Suprapubic skin (tissue), 4 donors: ENCODE measurements around the gene SPATA9. TPM values are rescaled to one million over a fixed set of nuclear protein-coding genes. Genes with fewer than 3 reads are reported as not detected.
A peak's percentile ranks its signal among the peaks of the same experiment; 100 is the strongest.

Experiments
- DNase-seq, 2 donors: peaks; one replicate each; pipeline ENCODE4 v3.0.0-alpha.2; 2019; ENCODE audit warnings: low spot score in 2 of 2
- H3K27ac ChIP-seq: fragments of 200-600 bp; sonication (generic); one replicate; pipeline ENCODE4 v1.5.1; 2019
- H3K27me3 ChIP-seq: fragments of 200-600 bp; sonication (generic); one replicate; pipeline ENCODE4 v1.5.1; 2019
- H3K36me3 ChIP-seq: fragments of 200-600 bp; sonication (generic); one replicate; pipeline ENCODE4 v1.5.1; 2019
- H3K4me1 ChIP-seq: fragments of 200-600 bp; sonication (generic); one replicate; pipeline ENCODE4 v1.5.1; 2019
- H3K4me3 ChIP-seq: fragments of 200-600 bp; sonication (generic); one replicate; pipeline ENCODE4 v1.5.1; 2019; ENCODE audit warnings: mild to moderate bottlenecking
- H3K9me3 ChIP-seq: fragments of 200-600 bp; sonication (generic); one replicate; pipeline ENCODE4 v1.5.1; 2019
- EP300 ChIP-seq: sonication (generic); formaldehyde crosslinking; IDR thresholded peaks from one replicate; pipeline ENCODE4 v1.6.1; 2017; ENCODE audit warnings: antibody characterized with exemption
- POLR2A ChIP-seq, 2 donors: fragments of 450-650 bp; IDR thresholded peaks; one replicate each; pipeline ENCODE4 v1.6.1; 2017; ENCODE audit warnings: antibody characterized with exemption in 2 of 2, mild to moderate bottlenecking in 2 of 2, moderate library complexity in 2 of 2
- POLR2AphosphoS5 ChIP-seq, 3 donors: sonication (generic); formaldehyde crosslinking; IDR thresholded peaks; one replicate each; pipeline ENCODE4 v1.6.1; 2017; ENCODE audit warnings: antibody characterized with exemption in 3 of 3
- WGBS: methylation state at CpG from one replicate; pipeline ENCODE4 v1.1.5; 2018; 5-methylcytosine and 5-hydroxymethylcytosine counted together
- total RNA-seq, 4 donors: library from RNA; depleted of rRNA; stranded (reverse); fragments of >200 nt; gene quantifications; one replicate each; pipeline ENCODE4 v1.1.0, GENCODE V29; 2016
- TF ChIP-seq, protein P1 (sequence below), 2 donors: fragments of 200-600 bp in 1 of 2; fragments of 450-650 bp in 1 of 2; sonication (generic) in 1 of 2; IDR thresholded peaks; one replicate each; pipeline ENCODE4 v1.5.1; 2016 to 2019; ENCODE audit warnings: antibody characterized with exemption in 2 of 2, mild to moderate bottlenecking in 1 of 2, moderate library complexity in 1 of 2

SPATA9 gene
- total RNA-seq, 4 donors from 2014 or later: not detected

DNA sequence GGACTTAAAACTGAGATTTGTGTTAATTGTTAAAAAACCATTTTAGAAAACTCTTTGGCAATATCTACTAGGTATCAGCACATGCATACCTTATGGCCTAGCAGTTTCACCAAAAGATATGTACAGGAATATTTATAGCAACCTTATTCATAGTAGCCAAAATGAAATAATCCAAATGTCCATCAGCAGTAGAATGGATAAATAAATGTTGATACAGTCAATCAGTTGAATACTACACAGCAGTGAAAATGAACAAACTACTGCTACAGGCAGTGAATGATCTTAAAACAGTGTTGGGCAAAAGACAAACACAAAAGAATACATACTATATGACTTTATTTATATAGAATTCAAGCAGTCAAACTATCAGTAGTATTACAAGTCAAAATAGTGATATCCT, 19.8 kb downstream of the SPATA9 start:
- TF ChIP-seq EP300 (no peak), POLR2AphosphoS5 (IDR thresholded peaks at IDR 0.05) (no peak), POLR2A (IDR thresholded peaks at IDR 0.05) (no peak)
- TF ChIP-seq, protein P1, sequence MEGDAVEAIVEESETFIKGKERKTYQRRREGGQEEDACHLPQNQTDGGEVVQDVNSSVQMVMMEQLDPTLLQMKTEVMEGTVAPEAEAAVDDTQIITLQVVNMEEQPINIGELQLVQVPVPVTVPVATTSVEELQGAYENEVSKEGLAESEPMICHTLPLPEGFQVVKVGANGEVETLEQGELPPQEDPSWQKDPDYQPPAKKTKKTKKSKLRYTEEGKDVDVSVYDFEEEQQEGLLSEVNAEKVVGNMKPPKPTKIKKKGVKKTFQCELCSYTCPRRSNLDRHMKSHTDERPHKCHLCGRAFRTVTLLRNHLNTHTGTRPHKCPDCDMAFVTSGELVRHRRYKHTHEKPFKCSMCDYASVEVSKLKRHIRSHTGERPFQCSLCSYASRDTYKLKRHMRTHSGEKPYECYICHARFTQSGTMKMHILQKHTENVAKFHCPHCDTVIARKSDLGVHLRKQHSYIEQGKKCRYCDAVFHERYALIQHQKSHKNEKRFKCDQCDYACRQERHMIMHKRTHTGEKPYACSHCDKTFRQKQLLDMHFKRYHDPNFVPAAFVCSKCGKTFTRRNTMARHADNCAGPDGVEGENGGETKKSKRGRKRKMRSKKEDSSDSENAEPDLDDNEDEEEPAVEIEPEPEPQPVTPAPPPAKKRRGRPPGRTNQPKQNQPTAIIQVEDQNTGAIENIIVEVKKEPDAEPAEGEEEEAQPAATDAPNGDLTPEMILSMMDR (IDR thresholded peaks at IDR 0.05): no peak
- no peaks in the 10 kb centered on the region for H3K27me3 ChIP-seq

DNA sequence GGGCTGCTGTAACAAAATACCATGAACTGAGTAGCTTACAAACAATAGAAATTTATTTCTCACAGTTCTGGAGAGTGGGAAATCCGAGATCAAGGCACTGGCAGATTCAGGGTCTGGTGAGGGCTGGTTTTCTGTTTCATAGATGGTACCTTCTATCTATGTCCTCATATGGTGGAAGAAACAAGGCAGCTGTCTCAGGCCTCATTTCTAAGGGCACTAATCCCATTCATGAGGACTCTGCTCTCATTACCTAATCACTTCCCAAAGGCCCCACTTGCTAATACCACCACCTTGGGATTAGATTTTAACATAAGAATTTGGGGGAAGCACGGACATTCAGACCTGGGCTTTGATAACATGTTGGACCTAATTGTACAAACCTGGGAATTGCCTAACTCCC, 22.7 kb downstream of the SPATA9 start:
- 98% methylated on average over 2 of the region's 2 CpGs for WGBS

More for the DNA sequence above, 19.8 kb downstream of the SPATA9 start:
- peaks cover 5% of the 10 kb centered on the region for H3K4me1 ChIP-seq
- no peaks in the 10 kb centered on the region for H3K9me3 ChIP-seq
- H3K27ac ChIP-seq: no peak overlapping the region
- no peak for DNase-seq
- H3K36me3 ChIP-seq: no peaks in the 10 kb centered on the region
- H3K4me3 ChIP-seq: no peak overlapping the region

DNA sequence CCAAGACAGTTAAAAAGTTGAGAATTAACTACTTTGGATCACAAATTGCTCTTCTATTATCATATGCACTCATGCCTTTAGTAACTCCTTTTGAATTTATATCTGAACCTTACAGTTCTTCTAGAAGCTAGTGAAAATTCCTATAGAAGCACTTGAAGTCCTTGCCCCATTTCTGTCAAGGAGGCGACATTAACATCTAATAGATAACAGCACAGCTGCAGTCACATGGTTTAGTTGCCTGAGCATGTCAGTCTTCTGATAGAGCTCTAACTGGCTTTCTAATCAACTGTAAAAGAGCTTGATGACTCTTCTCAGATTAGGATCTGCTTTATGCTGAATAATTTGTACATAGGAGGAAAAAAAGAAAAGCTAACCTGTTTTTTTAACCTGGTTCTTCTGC, 27.2 kb downstream of the SPATA9 start:
- no peaks in the 10 kb centered on the region for H3K36me3 ChIP-seq
- H3K4me3 ChIP-seq: no peak overlapping the region
- no peak for DNase-seq
- H3K9me3 ChIP-seq: no peaks in the 10 kb centered on the region
- H3K27me3 ChIP-seq: no peaks in the 10 kb centered on the region
- H3K4me1 ChIP-seq: no peaks in the 10 kb centered on the region
- 45% methylated on average over 1 of the region's 1 CpG for WGBS
- H3K27ac ChIP-seq: peak overlapping the region; percentile 52
- TF ChIP-seq POLR2AphosphoS5 (IDR thresholded peaks at IDR 0.05) (no peak), EP300 (no peak), POLR2A (IDR thresholded peaks at IDR 0.05) (no peak)
- TF ChIP-seq, protein P1 (IDR thresholded peaks at IDR 0.05): no peak

More for the DNA sequence above, 22.7 kb downstream of the SPATA9 start:
- no peaks in the 10 kb centered on the region for H3K27me3 ChIP-seq
- H3K36me3 ChIP-seq: no peaks in the 10 kb centered on the region
- H3K4me1 ChIP-seq: peaks cover 5% of the 10 kb centered on the region
- no peak for DNase-seq
- H3K27ac ChIP-seq: no peak overlapping the region
- no peaks in the 10 kb centered on the region for H3K9me3 ChIP-seq
- TF ChIP-seq POLR2AphosphoS5 (IDR thresholded peaks at IDR 0.05): no peak
- TF ChIP-seq EP300: no peak
- TF ChIP-seq POLR2A (IDR thresholded peaks at IDR 0.05): no peak
- TF ChIP-seq, protein P1 (IDR thresholded peaks at IDR 0.05): no peak
- H3K4me3 ChIP-seq: no peak overlapping the region

DNA sequence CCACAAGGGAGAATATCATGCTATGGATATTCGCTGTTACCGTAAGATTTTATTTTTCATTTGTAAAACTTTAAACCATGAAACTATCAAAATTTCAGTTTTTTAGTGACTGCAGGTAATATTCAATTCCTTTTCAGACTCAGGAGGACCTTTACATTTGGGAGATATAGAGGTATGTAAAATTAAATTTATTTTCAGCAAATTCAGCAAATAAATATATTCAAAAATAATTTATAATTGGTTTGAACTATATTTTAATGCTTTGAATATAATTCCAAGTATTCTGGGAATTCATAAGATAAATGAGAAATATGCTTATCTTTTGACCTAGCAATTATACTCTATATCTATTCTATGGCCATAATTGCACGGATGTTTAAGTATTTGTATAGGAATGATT, 28.6 kb downstream of the SPATA9 start:
- TF ChIP-seq, protein P1 (IDR thresholded peaks at IDR 0.05): no peak
- TF ChIP-seq EP300 (no peak), POLR2A (IDR thresholded peaks at IDR 0.05) (no peak), POLR2AphosphoS5 (IDR thresholded peaks at IDR 0.05) (no peak)
- H3K27ac ChIP-seq: no peak overlapping the region
- WGBS: 96% methylated on average over 3 of the region's 3 CpGs
- no peak for DNase-seq
- no peaks in the 10 kb centered on the region for H3K9me3 ChIP-seq
- no peaks in the 10 kb centered on the region for H3K27me3 ChIP-seq
- H3K4me3 ChIP-seq: no peak overlapping the region
- H3K36me3 ChIP-seq: no peaks in the 10 kb centered on the region
- H3K4me1 ChIP-seq: no peaks in the 10 kb centered on the region

DNA sequence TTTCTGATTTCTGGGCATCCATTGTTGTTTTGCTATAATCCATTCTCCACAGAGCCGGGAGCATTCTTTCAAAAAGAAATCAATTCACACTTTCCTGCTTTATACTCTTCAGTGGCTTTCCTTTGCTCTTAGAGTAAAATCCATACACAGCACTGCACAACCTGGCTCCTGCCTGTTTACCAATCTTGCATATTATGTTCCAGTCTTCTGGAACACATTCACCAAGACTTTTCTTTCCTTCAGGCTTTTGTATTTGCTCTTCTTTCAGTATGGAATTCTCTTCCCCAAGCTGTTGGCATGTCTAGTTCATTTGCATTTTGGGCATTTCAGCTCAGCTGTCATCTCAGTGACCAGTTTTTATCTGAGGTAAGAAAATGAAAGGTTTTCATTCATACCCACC, 29.9 kb downstream of the SPATA9 start:
- no peaks in the 10 kb centered on the region for H3K9me3 ChIP-seq
- DNase-seq: no peak
- no peak for TF ChIP-seq EP300
- TF ChIP-seq POLR2AphosphoS5 (IDR thresholded peaks at IDR 0.05): no peak
- TF ChIP-seq POLR2A (IDR thresholded peaks at IDR 0.05): no peak
- TF ChIP-seq, protein P1 (IDR thresholded peaks at IDR 0.05): no peak
- H3K4me1 ChIP-seq: peaks cover 12% of the 10 kb centered on the region
- H3K36me3 ChIP-seq: no peaks in the 10 kb centered on the region
- H3K27me3 ChIP-seq: no peaks in the 10 kb centered on the region
- 93% methylated on average over 1 of the region's 1 CpG for WGBS
- H3K4me3 ChIP-seq: no peak overlapping the region
- H3K27ac ChIP-seq: no peak overlapping the region
